K562 (cell line): Measurements from ENCODE around the gene MMS19. TPM values are rescaled to one million over a fixed set of nuclear protein-coding genes. Genes with fewer than 3 reads are reported as not detected.

Experiments used
- CBFB ChIP-seq: sonication (generic); formaldehyde crosslinking; IDR thresholded peaks from 2 replicates; pipeline ENCODE4 v1.4.0; 2020; ENCODE audit warnings: mild to moderate bottlenecking, missing genetic modification reagents
- CEBPG ChIP-seq, 3 experiments: fragments of 200-800 bp in 1 of 3; sonication (Bioruptor generic) in 1 of 3; sonication (generic) in 1 of 3; formaldehyde crosslinking in 1 of 3; IDR thresholded peaks in 2 of 3; conservative IDR thresholded peaks in 1 of 3; 2 replicates each; pipeline versions ENCODE4 v1.6.1 to v1.8.0; 2016 to 2022; ENCODE audit warnings: missing compliant biosample characterization in 2 of 3, missing genetic modification characterization in 2 of 3, mild to moderate bottlenecking in 1 of 3, missing genetic modification reagents in 1 of 3
- CHD2 ChIP-seq: IDR thresholded peaks from 2 replicates; pipeline ENCODE4 v1.6.1; 2011; ENCODE audit warnings: low read depth, low read length
- CREB3L1 ChIP-seq: fragments of 450-650 bp; IDR thresholded peaks from 2 replicates; pipeline ENCODE4 v1.6.1; 2014; ENCODE audit warnings: low read depth, mild to moderate bottlenecking, moderate library complexity, borderline replicate concordance
- CTBP1 ChIP-seq: fragments of 450-650 bp; IDR thresholded peaks from 2 replicates; pipeline ENCODE4 v1.6.1; 2016; ENCODE audit warnings: borderline replicate concordance
- EGR1 ChIP-seq: fragments of 450-650 bp; conservative IDR thresholded peaks from 2 replicates; pipeline ENCODE4 v1.6.1; 2017; ENCODE audit warnings: mild to moderate bottlenecking
- L3MBTL2 ChIP-seq: fragments of 450-650 bp; IDR thresholded peaks from 2 replicates; pipeline ENCODE4 v1.6.1; 2016; ENCODE audit warnings: mild to moderate bottlenecking, moderate library complexity
- LEF1 ChIP-seq: fragments of 450-650 bp; IDR thresholded peaks from 2 replicates; pipeline ENCODE4 v1.6.1; 2016; ENCODE audit warnings: mild to moderate bottlenecking
- MTA3 ChIP-seq: fragments of 450-650 bp; formaldehyde crosslinking; IDR thresholded peaks from 2 replicates; pipeline ENCODE4 v1.6.1; 2017; ENCODE audit warnings: mild to moderate bottlenecking, borderline replicate concordance
- NFE2 ChIP-seq: IDR thresholded peaks from 2 replicates; pipeline ENCODE4 v1.6.1; 2014; ENCODE audit warnings: antibody characterized with exemption, low read depth
- NONO ChIP-seq, 2 experiments: fragments of 200-400 bp in 1 of 2; fragments of 450-650 bp in 1 of 2; formaldehyde crosslinking in 1 of 2; IDR thresholded peaks; 2 replicates each; pipeline ENCODE4 v1.6.1; 2017; ENCODE audit warnings: low read depth in 2 of 2, mild to moderate bottlenecking in 2 of 2, moderate library complexity in 2 of 2, low read length in 1 of 2
- POLR2G ChIP-seq: fragments of 200-400 bp; formaldehyde crosslinking; IDR thresholded peaks from 2 replicates; pipeline ENCODE4 v1.6.1; 2017; ENCODE audit warnings: low read depth, mild to moderate bottlenecking, antibody characterized with exemption, low read length, moderate library complexity
- POLR3G ChIP-seq: IDR thresholded peaks from 2 replicates; pipeline ENCODE4 v1.6.1; 2011; ENCODE audit not compliant: insufficient read length, insufficient replicate concordance; ENCODE audit errors: extremely low read depth
- SREBF2 ChIP-seq: sonication (generic); formaldehyde crosslinking; IDR thresholded peaks from 2 replicates; pipeline ENCODE4 v1.4.0; 2020; ENCODE audit warnings: mild to moderate bottlenecking, missing genetic modification reagents
- TAF9B ChIP-seq: fragments of 450-650 bp; IDR thresholded peaks from 2 replicates; pipeline ENCODE4 v1.6.1; 2018; ENCODE audit warnings: mild to moderate bottlenecking; ENCODE audit not compliant: partially characterized antibody
- TCF3 ChIP-seq: sonication (generic); formaldehyde crosslinking; IDR thresholded peaks from 2 replicates; pipeline ENCODE4 v1.4.0; 2020; ENCODE audit warnings: mild to moderate bottlenecking, missing genetic modification reagents
- TRIM24 ChIP-seq, 2 experiments: fragments of 450-650 bp; IDR thresholded peaks; 2 replicates each; pipeline ENCODE4 v1.6.1; 2016
- ZBTB1 ChIP-seq: sonication (generic); formaldehyde crosslinking; IDR thresholded peaks from 2 replicates; pipeline ENCODE4 v1.8.1; 2023; ENCODE audit warnings: missing genetic modification reagents, low read depth, mild to moderate bottlenecking, borderline replicate concordance
- ZBTB17 ChIP-seq: fragments of 450-650 bp; formaldehyde crosslinking; IDR thresholded peaks from 2 replicates; pipeline ENCODE4 v1.4.0; 2020; ENCODE audit warnings: mild to moderate bottlenecking
- ZBTB34 ChIP-seq: fragments of 250-450 bp; sonication (Bioruptor Pico); IDR thresholded peaks from 2 replicates; pipeline ENCODE4 v1.8.0; 2021; ENCODE audit warnings: mild to moderate bottlenecking, moderate library complexity
- ZKSCAN1 ChIP-seq: fragments of 150-350 bp; IDR thresholded peaks from 2 replicates; pipeline ENCODE4 v1.6.1; 2016; ENCODE audit warnings: low read depth, low read length
- ZKSCAN8 ChIP-seq: fragments of 200-800 bp; sonication (Bioruptor generic); IDR thresholded peaks from 2 replicates; pipeline ENCODE4 v1.6.1; 2016; ENCODE audit warnings: missing genetic modification characterization, missing compliant biosample characterization
- ZNF165 ChIP-seq: fragments of 250-450 bp; sonication (Bioruptor Pico); IDR thresholded peaks from 2 replicates; pipeline ENCODE4 v1.4.0; 2020; ENCODE audit warnings: borderline replicate concordance
- ZNF274 ChIP-seq: IDR thresholded peaks from 2 replicates; pipeline ENCODE4 v1.6.1; 2011; ENCODE audit warnings: low read depth, mild to moderate bottlenecking, low read length, moderate library complexity, borderline replicate concordance
- ZNF561 ChIP-seq: fragments of 450-650 bp; formaldehyde crosslinking; conservative IDR thresholded peaks from 2 replicates; pipeline ENCODE4 v1.4.0; 2020; ENCODE audit warnings: mild to moderate bottlenecking, moderate library complexity
- ZNF586 ChIP-seq: fragments of 450-650 bp; formaldehyde crosslinking; conservative IDR thresholded peaks from 2 replicates; pipeline ENCODE4 v1.4.0; 2020; ENCODE audit warnings: mild to moderate bottlenecking, moderate library complexity
- ZNF668 ChIP-seq: fragments of 250-450 bp; sonication (Bioruptor Pico); IDR thresholded peaks from 2 replicates; pipeline ENCODE4 v1.8.0; 2022; ENCODE audit warnings: mild to moderate bottlenecking, inconsistent platforms
- ZNF785 ChIP-seq: fragments of 250-450 bp; sonication (Bioruptor Pico); IDR thresholded peaks from 2 replicates; pipeline ENCODE4 v1.4.0; 2020; ENCODE audit warnings: mild to moderate bottlenecking
- polyA plus RNA-seq, 8 experiments: library from polyadenylated mRNA; depleted of rRNA in 4 of 8; stranded (reverse) in 5 of 8; unstranded in 3 of 8; fragments of >200 nt; fragmentation: Nextera tagmentation in 2 of 8; fragmentation: Illumina TruSeq in 1 of 8; extraction: Ambion mirVana in 2 of 8; extraction: Trizol in 1 of 8; gene quantifications; 2 replicates each; pipeline versions ENCODE4 v1.2.1 to v1.2.3, GENCODE V29; 2011 to 2014; ENCODE audit warnings: inconsistent platforms in 1 of 8, missing spikeins in 1 of 8
- total RNA-seq, 7 experiments: library from RNA; depleted of rRNA in 6 of 7; stranded (reverse); fragments of >200 nt in 6 of 7; fragmentation: Illumina TruSeq in 2 of 7; extraction: Trizol in 2 of 7; gene quantifications; 2 replicates each; pipeline versions ENCODE4 v1.2.1 to v1.2.3, GENCODE V29; 2011 to 2021; ENCODE audit warnings: low replicate concordance in 1 of 7

MMS19 gene
- total and polyA plus RNA-seq, 9 of the 15 experiments (the other 6 are each of a cell fraction or from before 2014, with no cell fraction given): 40.1 to 110 (median 62.9) TPM

GRCh38 chr10:97425964-97426775 is 72.1 kb downstream of the MMS19 start, which contains the start of gene PGAM1 (continued):
- peak; percentile 47; the same call in 1 of the 2 replicates for TF ChIP-seq CREB3L1
- no peak for TF ChIP-seq ZNF785 (CRISPR knock-in tag)
- TF ChIP-seq ZNF165 (CRISPR knock-in tag): no peak
- TF ChIP-seq ZBTB17: 0 out of 2 replicates have a peak, but pooled peaks have one; percentile 17
- TF ChIP-seq ZBTB1: no peak
- TF ChIP-seq TRIM24 (IDR thresholded peaks at IDR 0.05): no peak
- TF ChIP-seq ZNF586 (CRISPR knock-in tag): no peak
- no peak for TF ChIP-seq ZNF561 (CRISPR knock-in tag)
- no peak for TF ChIP-seq ZNF274
- no peak for TF ChIP-seq SREBF2 (CRISPR knock-in tag)
- TF ChIP-seq POLR2G: peak; percentile 87
- no peak for TF ChIP-seq POLR3G
- no peak for TF ChIP-seq ZBTB34
- no peak for TF ChIP-seq ZKSCAN8 (CRISPR knock-in tag)
- TF ChIP-seq TCF3 (CRISPR knock-in tag): no peak; the same call in 1 of the 2 replicates
- 0 out of 2 replicates have a peak, but pooled peaks have one; percentile 19 for TF ChIP-seq ZKSCAN1
- no peak for TF ChIP-seq CEBPG (CRISPR knock-in tag; IDR thresholded peaks at IDR 0.05)
- TF ChIP-seq CEBPG (tag; conservative IDR thresholded peaks at IDR 0.05 in 1 of 2, IDR thresholded peaks at IDR 0.05 in 1 of 2): no peak
- peak; percentile 67; the same call in 1 of the 2 replicates for TF ChIP-seq CTBP1
- TF ChIP-seq L3MBTL2: peak; percentile 65
- no peak for TF ChIP-seq LEF1
- no peak for TF ChIP-seq NONO (IDR thresholded peaks at IDR 0.05; ENCODE audit: low read depth in 2 of 2, low read length in 1 of 2)
- peak; percentile 40 for TF ChIP-seq TAF9B
- TF ChIP-seq CBFB (CRISPR knock-in tag): no peak
- no peak for TF ChIP-seq ZNF668 (CRISPR knock-in tag)
- TF ChIP-seq CHD2: peak; percentile 30; the same call in 1 of the 2 replicates
- no peak for TF ChIP-seq NFE2
- TF ChIP-seq EGR1: no peak
- TF ChIP-seq MTA3: peak; percentile 55; the same call in 1 of the 2 replicates
